HG03460 (cell line): ENCODE results near the gene PPM1N.

Experiments used
- ATAC-seq: cut with Tn5 transposase; IDR thresholded peaks from one replicate; pipeline ENCODE4 v1.9.1; 2021; ENCODE audit not compliant: unreplicated experiment

Gene PPM1N

DNA sequence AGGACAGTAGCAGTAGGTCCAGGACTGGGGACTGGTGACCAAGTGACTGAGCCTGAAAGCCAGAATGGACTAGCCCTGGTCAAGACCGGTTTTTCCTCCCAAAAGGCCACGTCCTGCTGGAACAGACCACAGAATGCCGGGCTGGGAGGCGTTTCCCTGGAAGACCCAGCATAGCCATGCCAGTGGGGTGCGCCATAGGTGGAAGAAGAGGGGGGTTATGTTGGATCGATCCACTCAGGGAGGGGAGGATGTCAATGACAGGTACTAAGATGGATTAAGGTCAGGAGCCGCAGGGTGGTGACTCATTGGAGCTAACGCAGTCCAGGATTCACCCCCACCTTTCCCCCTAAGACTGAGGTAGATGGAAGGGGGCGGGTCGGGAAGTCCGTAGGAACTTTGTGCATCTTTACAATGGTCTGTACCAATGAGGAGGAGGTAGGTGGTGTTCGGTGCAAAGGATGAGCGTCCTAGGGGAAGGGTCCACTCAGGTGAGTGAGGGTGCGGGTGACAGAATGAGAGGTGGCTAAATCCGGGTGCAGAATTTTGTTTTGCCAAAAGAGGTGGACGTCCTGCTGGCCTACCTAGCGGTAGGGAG lies 30.0 kb downstream of the PPM1N start:
- no peak for ATAC-seq

- no peak for ATAC-seq
Observed at GRCh38 chr19:45528744-45529419, 30.6 kb downstream of the PPM1N start.

DNA sequence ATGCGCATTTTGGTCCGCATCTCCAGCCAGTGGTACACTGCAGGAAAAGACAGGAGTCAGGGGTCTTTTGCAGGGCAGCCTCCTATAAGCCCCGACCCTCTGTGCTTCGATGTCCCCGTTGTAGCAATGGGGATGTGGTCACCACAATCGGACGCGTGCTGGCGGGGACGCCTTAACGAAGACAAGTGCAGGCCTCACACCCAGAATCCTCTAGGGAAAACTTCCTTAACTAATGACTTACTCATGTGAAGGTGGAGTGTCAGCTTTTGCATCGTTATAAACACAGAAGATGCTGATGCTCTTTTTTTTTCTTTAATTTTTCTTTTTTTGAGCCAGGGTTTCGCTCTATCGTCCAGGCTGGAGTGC lies 31.2 kb downstream of the PPM1N start:
- ATAC-seq: no peak

- ATAC-seq: no peak
Observed at GRCh38 chr19:45531349-45531748, 33.1 kb downstream of the PPM1N start.

- no peak for ATAC-seq
Observed at GRCh38 chr19:45539459-45539858, 41.2 kb downstream of the PPM1N start.

GRCh38 chr19:45542234-45542668 lies 44.0 kb downstream of the PPM1N start:
- ATAC-seq: no peak

DNA sequence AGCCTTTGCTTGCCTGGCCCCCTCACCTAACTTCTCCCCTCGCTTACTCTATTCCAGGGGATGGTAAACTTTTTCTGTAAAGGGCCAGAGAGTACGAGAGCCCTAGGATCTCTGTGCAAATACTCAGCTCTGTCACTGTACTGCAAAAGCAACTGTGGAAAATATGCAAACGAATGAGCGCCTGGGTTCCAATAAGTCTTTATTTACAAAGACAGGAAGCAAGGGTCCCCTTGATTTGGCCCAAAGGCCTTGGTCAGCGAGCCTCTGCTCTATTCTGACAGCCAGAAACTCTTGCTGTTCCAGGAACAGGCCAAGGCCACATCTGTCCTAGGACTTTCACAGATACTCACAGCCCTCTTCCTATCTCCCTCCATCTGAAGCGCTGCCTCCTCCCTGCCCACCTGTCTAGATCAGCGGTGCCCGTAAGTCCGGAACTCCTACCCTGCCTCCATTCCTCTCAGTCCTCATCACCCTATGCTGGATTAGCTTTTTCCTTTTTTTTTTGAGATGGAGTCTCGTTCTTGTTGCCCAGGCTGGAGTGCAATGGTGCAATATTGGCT lies 49.0 kb downstream of the PPM1N start:
- no peak for ATAC-seq

GRCh38 chr19:45547965-45548609 lies 49.8 kb downstream of the PPM1N start:
- ATAC-seq: no peak
